HG02973 (cell line): Measurements from ENCODE around the gene GPR68.
"Not testable (repeated sequence)": the region's sequence is repeated elsewhere in the genome, so short reads cannot be mapped to it uniquely, and the experiment has no call there.

Source experiments
- ATAC-seq: cut with Tn5 transposase; IDR thresholded peaks from one replicate; pipeline ENCODE4 v1.9.1; 2021; ENCODE audit warnings: moderate library complexity; ENCODE audit not compliant: unreplicated experiment

The GPR68 gene

GRCh38 chr14:91200802-91201201 lies 43.7 kb downstream of the GPR68 start:
- not testable (repeated sequence) for ATAC-seq

- no peak for ATAC-seq
Observed at GRCh38 chr14:91197631-91198030, 46.9 kb downstream of the GPR68 start.

- no peak for ATAC-seq
Observed at GRCh38 chr14:91195881-91196280, 48.6 kb downstream of the GPR68 start.

GRCh38 chr14:91193069-91193468 lies 51.4 kb downstream of the GPR68 start:
- no peak for ATAC-seq

GRCh38 chr14:91190853-91191252 lies 53.7 kb downstream of the GPR68 start:
- ATAC-seq: no peak

GRCh38 chr14:91187271-91187670 lies 57.2 kb downstream of the GPR68 start:
- no peak for ATAC-seq

GRCh38 chr14:91186515-91187066 lies 57.9 kb downstream of the GPR68 start:
- no peak for ATAC-seq

GRCh38 chr14:91185721-91186120 lies 58.8 kb downstream of the GPR68 start:
- ATAC-seq: no peak

GRCh38 chr14:91184559-91184958 lies 59.9 kb downstream of the GPR68 start:
- ATAC-seq: no peak

GRCh38 chr14:91182753-91183152 lies 61.8 kb downstream of the GPR68 start:
- not testable (repeated sequence) for ATAC-seq
